GM21360 (cell line): ENCODE results near the gene UBL5.

Source experiments
- ATAC-seq: cut with Tn5 transposase; IDR thresholded peaks from one replicate; pipeline ENCODE4 v1.9.1; 2021; ENCODE audit warnings: mild to moderate bottlenecking, moderate library complexity; ENCODE audit not compliant: unreplicated experiment

UBL5 gene

DNA sequence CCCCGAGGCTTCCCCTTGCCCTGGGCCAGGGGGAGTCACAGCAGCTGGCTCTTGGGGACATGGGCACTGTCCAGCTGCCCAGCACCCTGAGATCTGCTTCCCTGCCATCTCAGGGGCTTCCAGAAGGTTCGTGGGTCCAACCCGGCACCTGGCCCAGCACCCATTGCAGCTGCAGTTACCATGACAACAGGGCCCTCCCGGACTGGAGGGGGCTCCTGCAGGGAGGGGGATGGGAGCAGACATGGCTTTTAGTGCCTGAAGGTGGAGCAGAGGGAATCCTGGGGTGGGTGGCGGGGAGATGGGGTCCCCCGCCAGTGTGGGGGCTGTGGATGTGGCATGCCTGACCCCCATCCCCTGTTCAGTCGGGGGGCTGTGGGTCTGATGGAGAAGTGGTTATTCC lies 22.1 kb downstream of the UBL5 start:
- no peak for ATAC-seq

DNA sequence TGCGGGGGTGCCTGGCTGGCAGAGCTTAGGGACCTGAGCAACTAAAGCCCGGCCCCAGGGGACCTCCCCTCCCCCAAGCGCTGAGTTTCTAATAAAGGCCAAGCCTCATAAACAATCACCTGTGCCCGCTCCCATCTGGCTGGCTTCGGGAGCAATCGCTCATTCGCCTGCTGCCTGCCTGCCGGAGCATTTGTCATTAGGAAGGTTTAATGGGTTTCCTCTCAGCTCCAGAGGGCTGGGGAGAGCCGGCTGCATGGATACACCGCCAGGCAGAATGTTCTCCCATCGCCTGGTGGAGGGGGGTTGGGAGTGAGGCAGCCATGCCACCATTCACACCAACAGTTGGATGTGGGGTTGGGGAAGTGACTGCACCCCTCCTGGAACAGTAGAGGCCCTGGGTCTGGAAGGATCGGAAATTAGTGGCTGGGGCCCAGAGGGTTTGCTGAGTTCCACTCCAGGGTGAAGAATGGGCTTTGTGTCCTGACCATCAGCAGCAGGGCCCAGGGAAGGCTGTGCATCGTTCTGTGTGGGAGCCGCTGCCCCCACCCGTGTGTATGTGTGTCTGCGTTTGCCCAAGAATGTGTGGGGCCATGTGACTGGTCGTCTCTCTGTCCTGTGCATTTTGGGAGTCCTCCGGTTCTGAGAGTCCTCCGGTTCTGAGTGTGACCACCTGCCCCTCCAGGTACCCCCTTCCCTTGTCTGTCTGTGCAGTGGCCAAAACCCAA lies 22.7 kb downstream of the UBL5 start:
- ATAC-seq, result no peak

DNA sequence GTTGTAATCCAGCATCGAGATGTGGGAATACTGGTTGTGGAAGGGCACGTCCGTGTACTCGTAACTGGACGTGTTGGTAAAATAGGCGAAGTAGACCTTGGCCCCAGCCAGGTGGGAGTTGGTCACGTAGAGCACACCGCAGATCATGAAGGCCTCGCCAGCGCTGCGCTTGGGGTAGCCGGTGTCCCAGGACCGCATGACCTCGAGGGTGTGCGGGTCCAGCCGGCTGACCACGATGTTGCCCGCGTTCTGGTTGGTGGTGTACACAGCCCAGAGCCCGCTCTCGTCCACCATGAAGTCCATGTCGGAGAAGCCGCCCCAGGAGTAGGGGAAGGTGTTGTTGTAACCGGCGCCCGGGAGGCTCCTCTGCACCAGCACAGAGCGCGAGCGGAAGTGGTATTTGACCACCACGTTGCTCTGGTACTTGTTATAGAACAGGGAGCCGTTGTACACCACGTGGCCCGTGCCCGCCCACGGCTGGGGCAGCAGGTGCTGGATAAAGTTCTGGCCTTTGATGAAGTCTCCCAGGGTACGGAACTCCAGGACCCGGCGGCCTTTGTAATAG lies 26.6 kb downstream of the UBL5 start:
- no peak for ATAC-seq

DNA sequence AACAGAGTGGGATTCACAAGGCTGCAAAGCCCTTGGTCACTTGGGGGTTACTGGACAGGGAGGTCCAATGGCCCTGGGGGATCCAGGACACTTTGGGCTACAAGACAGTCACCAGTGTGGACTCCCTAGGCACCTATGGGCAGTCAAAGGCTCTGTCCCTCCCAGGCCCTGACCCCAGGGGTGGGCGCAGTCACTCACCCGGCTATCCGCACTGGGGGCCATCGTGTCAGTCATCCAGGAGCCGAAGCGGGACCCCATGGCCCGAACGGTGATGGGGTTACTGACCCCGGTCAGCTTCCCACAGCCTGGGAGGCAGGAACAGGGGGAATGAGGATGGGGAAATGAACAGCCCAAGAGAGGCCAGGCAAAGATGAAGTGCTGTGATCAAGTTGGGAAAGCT lies 28.9 kb downstream of the UBL5 start:
- no peak for ATAC-seq

DNA sequence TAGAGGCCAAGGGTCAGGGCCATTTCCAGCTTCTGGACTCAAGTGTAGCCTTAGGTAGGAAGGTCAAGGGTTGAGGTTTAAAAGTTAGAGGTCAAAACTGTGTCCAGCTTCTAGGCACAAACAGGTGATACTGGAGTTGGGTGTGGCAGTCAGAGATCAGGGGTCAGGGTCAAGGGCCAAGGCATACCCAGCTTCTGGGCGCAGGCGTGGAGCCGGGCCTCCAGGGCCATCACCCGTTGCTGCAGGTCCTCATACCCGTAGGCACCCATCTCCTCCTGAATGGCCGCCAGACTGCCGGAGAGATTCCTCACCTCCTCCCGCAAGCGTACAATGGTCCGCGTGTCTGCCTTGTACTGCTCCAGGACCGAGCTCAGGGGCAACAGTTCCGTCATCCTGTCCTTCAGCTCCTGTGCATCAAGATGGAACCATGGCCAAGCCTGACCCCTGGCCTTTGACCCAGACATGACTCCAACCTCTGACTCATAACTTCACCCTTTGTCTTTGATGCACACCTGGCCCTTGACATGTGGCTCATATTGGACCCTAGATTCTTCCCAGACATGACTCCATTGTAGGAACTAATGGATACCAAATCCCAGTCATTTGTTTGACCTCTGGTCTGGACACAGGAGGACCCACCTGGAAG lies 29.5 kb downstream of the UBL5 start:
- no peak for ATAC-seq

DNA sequence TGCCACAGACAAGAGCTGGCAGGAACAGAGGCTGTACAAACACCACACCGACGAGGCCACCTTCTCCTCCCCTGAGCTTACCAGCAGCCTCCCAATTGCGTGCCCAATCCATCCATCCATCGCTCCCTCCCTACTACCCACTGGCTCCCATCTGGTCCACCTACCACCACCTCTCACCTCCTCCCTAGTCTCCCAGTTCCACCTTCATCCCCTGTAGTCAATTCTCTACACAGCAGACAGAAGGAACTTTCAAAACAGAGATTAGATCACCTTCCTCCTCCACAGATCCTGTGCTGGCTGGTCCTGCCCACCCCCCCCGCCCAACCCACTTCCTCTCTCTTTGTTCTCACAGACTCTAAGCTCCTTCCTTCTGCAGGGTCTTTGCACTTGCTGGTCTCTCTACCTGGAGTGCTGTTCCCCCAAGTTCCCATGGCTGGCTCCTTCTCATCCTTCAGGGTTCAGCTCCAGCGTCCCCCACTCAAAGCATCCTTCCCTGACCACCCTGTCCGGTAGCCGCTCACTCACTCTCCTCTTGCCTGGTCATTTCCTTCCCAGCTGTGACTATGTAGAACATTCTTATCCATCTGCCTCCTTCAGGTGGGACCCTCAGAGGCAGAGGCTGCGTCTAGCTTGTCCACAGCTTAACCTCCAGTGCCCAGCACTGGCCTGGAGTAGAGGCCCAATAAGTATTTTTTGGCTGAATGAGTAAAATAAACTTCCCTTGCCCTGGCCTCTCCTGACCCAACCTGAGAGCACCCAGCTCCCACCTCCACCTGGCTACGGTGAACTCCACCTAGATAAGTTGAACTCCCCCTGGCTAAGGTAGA lies 30.4 kb downstream of the UBL5 start:
- no peak for ATAC-seq

DNA sequence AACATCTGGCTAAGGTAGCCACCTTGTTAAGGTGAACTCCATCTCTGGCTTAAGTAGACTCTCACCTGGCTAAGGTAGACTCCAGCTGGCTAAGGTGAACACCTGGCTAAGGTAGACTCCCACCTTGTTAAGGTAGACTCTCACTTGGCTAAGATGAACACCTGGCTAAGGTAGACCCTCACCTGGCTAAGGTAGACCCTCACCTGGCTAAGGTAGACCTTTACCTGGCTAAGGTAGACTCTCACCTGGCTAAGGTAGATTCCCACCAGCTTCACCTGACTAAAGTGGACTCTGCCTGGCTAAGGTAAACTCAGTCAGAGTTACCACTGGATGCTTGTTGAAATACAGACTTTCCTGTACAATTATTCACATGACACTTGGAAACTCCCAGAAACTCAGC lies 31.0 kb downstream of the UBL5 start:
- ATAC-seq, result no peak

DNA sequence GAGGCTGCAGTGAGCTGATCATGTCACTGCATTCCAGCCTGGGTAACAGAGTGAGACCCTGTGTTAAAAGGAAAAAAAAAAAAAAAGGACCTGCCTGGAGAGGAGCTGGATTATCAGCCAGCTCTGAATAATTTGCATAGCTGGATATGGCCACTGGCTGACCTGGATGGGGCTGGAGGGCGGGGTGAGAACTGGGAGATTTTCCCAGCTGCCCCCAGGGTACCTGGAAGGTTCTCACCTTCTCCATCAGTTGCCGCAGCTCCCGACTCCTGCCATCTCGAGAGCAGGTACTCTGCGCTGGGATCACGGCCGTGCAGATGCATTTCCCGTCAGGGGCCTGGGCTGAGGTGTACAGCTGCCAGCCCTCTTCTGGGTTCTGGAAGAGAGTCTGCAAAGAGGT lies 32.7 kb downstream of the UBL5 start:
- ATAC-seq, result no peak

DNA sequence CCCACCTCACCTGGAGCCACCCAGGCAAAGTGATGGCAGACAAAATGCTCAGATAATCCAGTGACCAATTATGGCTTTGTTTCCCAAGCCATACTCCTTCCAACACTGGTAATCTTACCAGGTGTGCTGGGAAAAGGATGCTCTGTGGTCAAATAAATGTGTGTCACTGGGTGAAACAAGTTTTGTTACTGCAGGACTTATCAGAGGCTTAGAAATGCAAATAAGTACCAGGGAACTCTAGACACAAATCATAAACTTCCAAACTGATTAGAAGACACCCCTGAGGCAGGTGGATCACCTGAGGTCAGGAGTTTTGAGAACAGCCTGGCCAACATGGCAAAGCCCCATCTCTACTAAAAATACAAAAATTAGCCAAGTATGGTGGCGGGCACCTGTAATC lies 33.8 kb downstream of the UBL5 start:
- ATAC-seq, result no peak

DNA sequence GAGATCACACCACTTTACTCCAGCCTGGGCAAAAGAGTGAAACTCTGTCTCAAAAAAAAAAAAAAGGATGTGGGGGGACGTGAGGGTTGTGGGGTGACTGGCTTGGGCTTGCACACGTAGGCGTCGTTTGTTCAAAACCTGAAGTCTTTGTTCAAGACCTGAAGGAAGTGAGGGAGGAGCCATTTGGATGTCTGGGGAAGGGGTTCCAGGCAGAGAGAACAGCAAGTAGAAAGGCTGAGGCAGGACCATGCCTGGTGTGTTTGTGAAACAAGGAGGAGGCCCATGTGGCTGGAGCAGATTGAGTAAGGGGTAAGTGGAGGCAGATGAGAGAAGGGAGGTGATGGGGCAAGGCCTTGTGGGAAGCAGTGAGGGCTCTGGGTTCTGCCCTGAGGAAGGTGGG lies 35.2 kb downstream of the UBL5 start:
- ATAC-seq, result no peak

DNA sequence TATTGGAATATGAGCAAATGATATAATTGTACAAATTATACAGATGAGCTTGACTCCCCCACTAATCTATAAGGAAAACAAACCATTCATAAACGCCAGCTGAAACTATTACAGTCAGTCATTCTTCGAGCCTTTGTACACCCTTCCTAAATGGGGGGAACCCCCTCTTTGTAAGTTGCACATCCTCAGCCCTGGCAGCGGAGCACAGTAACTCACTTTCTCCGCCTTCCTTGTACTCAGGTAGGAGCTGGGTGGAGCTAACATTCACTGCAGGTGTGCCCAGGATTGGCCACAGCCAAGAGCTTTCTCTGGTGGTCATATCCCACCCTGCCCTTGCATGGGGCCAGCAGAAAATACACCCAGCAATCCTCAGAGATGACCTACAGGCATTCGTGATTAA lies 36.0 kb downstream of the UBL5 start:
- no peak for ATAC-seq

DNA sequence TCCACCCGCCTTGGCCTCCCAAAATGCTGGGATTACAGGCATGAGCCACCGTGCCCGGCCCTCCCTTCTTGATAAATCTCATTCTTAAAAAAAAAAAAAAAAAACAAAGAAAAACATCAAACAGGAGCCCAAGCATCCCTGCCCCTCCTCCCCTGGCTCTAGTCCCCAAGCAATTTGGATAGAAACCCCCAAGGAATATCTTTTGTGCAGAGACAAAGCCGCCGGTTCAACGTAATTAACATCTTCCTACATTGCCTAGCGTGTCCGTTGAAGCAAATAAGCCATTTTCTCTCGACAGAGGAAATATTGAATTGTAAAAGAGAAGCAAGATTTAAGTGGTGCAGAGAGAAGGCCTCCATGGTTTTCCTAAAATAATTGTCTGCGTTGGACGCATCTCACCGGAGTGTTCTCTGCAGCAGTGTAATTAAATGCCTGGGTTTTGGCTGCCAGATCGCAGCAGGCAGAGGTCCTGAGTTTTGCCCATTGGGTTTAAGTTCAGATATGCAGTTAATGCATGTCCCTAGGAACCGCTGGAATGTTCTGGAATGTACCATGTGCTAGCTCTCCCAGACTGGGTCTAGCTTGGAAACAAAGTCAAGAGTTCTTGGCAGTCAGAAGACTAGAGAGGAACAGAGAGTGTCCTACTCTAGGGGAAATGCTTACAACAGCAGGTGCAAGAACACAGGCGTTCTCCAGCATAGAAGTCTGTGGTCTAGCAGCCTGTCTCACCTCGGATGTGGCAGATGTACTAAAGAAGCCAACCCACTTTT lies 38.2 kb downstream of the UBL5 start:
- ATAC-seq, result no peak

DNA sequence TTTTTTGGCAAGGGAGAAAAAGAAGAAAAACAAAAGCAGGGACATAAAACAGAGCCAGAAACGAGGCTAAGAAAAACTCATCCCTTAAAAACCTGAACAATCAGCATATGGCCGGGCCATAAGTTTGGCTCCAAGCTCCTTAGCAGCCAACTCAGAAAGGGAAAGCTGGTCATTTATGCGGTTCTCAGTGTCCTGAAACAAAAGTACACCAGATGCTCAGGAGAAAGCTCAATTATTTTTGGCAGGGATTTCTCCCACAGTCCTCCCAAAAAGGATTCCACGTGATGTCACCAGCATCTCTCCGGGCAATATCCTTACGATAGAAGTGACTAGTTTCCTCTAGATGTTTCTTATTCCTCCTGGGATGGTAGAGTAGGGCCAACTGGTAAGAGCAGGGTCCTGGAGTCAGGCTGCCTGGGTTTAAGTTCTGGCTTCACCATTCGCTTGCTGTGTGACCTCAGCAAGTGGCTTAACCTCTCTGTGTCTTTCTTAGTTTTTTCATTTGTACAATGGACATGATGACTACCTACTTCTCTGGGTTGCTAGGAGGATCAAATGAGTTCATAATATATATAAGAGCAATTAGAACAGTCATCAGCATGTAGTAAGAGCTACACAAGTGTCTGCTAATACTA lies 41.4 kb downstream of the UBL5 start:
- ATAC-seq, result no peak

DNA sequence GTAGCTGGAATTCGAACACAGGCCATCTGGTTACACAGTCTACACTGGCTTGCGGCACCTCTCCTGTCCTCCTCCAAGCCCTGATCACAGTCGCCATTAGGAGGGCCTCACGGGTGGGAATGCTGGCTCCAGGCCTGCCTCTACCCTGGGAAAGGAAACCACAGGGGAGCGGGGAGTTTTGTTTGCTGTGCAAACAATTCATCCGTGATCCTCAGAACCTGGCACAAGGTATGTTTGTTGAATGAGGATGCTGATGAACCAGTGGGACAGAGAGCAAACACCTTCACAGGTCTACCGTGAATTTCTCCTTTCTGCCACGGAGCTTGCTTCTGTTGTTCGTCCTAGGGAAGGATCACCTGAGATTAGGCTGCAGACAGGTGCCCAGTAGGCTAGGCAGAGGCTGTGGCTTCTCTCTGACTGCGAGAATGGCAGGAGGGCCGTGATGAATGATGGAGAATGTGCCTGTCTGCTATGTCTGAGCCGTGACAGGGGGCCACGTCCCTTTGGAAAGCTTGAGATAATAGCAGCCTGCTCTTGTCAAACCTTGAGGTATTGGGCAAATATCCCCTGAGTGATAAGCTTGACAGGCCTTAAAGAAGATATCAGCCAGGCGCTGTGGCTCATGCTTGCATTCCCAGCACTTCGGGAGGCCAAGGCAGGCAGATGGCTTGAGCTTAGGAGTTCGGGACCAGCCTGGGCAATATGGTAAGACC lies 44.1 kb downstream of the UBL5 start:
- no peak for ATAC-seq

DNA sequence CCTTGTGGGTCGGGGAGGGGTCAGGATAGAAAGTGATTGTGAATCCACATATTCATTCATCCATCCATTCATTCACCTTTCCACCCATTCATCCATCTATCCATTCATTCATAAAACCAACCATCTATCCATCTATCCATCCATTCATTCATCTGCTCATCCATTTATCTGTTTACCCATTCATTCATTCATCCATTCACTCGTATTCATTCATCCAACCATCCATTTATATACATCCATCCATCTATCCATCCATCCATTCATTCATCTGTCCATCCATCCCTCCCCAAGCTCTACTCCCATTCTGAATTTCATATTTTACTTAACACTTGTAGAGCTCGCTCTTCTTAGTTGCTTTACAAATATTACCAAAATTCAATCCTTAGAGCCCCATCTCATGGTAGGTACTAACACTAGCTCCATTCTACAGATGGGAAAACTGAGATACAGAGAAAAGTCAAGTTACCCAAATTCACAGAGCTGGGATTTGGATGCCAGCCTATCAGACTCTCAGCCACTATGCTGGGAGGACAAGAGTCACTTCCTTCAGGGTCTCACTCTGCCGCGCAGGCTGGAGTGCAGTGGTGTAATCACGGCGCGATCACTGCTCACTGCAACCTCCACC lies 45.0 kb downstream of the UBL5 start:
- ATAC-seq, result no peak

DNA sequence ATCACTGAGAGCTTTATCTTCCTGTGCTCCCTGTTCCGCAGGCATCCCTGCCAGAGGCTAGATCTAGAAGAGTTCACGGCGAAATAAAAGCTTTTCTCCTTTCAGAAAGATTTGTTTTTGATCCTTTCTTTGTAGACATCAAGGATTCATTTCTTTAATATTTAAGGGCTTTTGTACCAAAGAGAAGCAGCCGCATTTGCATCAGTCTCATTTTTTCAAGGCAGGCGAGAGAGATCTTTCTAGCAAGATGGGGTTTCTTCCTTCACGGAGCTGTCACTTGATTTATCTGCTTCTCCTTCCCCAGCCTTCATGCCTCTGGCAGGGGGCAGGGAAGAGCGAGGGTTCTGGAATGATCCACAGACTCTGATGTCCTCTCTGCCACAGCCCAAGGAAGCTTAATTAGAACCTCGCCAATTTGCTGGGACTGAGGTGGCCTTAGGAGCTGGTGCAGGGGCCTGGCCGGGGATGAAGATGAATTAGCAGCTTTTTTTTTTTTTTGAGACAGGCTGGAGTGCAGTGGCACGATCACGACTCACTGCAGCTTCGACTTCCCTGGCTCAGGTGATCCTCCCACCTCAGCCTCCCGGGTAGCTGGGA lies 47.4 kb downstream of the UBL5 start:
- ATAC-seq, result no peak

DNA sequence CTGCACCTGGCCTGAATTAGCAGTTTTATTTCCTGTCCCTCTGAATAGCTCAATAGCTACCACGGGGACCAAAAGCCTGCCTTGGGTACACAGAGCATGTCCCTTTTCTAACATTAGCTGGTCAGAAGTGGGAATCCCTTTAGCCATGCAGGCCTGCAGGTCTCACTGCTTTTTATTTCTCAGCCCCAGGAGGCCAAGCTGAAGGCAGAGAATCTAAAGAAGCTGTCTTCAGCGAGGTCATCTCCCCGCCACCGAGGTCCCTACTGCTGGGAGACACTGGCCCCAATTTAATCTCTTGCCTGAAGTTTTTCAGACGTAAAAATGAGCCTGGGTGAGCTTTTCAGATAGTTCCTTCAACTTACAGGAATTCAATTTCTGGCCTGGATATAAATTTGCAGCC lies 48.1 kb downstream of the UBL5 start:
- no peak for ATAC-seq

DNA sequence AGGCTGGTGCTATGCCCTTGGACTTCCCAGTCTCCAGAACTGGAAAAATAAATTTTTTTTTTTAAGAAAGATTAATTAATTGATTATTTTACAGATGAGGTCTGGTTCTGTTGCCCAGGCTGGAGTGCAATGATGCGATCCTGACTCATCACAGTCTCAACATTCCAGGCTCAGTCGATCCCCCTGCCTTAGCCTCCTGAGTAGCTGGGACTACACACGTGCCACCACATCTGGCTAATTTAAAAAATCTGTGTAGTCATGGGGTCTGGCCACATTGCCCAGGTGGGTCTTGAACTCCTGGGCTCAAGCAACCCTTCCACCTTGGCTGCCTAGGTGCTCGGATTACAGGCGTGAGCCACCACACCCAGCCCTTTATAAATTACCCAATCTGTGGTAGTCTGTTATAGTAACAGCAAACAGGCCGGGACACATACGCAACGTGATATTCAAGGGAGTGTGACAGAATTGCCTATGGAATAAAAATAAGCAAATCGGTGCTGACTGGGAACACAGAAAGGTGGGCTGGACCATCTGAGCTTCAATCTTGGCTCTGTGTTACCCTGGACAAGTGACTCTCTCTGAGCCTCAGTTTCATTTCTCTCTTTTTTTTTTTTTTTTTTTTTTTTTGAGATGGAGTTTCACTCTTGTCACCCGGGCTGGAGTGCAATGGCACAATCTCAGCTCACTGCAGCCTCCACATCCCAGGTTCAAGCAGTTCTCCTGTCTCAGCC lies 50.2 kb downstream of the UBL5 start:
- ATAC-seq, result no peak
